Endothelial cell of umbilical vein (primary cell): ENCODE data around the gene FANCL. TPM values are rescaled to one million over a fixed set of nuclear protein-coding genes. Genes with fewer than 3 reads are reported as not detected.

ENCODE experiments used
- BruUV-seq: library from RNA; stranded (reverse); fragments of 400-500 nt; replicated peaks from 2 replicates; lab custom pipeline; 2021; lab: Mats Ljungman, UMichigan
- CTCF ChIA-PET: fragments of 300-600, 350-600 bp; sonication (Branson Sonifier 250); formaldehyde crosslinking; loops from one replicate; lab custom pipeline; 2021; ENCODE audit warnings: antibody characterized with exemption, inconsistent platforms; lab: Charles Lee
- POLR2A ChIA-PET: fragments of 300-600, 350-600 bp; sonication (Branson Sonifier 250); formaldehyde crosslinking; loops from one replicate; lab custom pipeline; 2021; ENCODE audit warnings: antibody characterized with exemption, inconsistent platforms; lab: Charles Lee
- DNase-seq: peaks from one replicate; pipeline ENCODE4 v3.0.0-alpha.2; 2011; ENCODE audit warnings: low read depth, low spot score
- FAIRE-seq: peaks from 2 replicates; lab custom pipeline; 2011; peaks lifted over from hg19 to GRCh38; lab: Jason Lieb, UNC
- H2AFZ ChIP-seq: 2 replicates; pipeline ENCODE4 v1.6.0; 2012; ENCODE audit warnings: low read depth, low read length, control low read depth, inconsistent platforms
- H3K27ac ChIP-seq: 2 replicates; pipeline ENCODE4 v1.5.1; 2011; ENCODE audit warnings: low read depth, mild to moderate bottlenecking, control low read depth, low read length, moderate library complexity; ENCODE audit not compliant: insufficient read depth
- H3K27me3 ChIP-seq, 2 experiments: 2 replicates each; pipeline versions ENCODE4 v1.6.0 to v1.6.1; 2011; ENCODE audit warnings: low read length in 2 of 2, mixed read lengths in 1 of 2; ENCODE audit not compliant: control insufficient read depth in 2 of 2, insufficient read depth in 2 of 2
- H3K36me3 ChIP-seq, 2 experiments: 2 replicates in 1 of 2; 3 replicates in 1 of 2; pipeline ENCODE4 v1.5.1; 2011; ENCODE audit warnings: low read length in 2 of 2, mild to moderate bottlenecking in 1 of 2, moderate library complexity in 1 of 2; ENCODE audit not compliant: control insufficient read depth in 2 of 2, insufficient read depth in 2 of 2; ENCODE audit errors: extremely low read depth in 1 of 2
- H3K4me1 ChIP-seq: 3 replicates; pipeline ENCODE4 v1.5.1; 2011; ENCODE audit warnings: mild to moderate bottlenecking, low read length; ENCODE audit not compliant: control insufficient read depth, insufficient read depth; ENCODE audit errors: extremely low read depth
- H3K4me2 ChIP-seq: 2 replicates; pipeline ENCODE4 v1.6.1; 2011; ENCODE audit warnings: low read length, control low read depth, mixed read lengths; ENCODE audit not compliant: insufficient read depth
- H3K4me3 ChIP-seq, 3 experiments: fragments of 200-600 bp in 1 of 3; sonication (generic), shearing (Covaris generic) in 1 of 3; replicated peaks in 1 of 3; 2 replicates each; pipeline ENCODE4 v1.5.1; 2011 to 2016; ENCODE audit warnings: control low read depth in 3 of 3, low read length in 3 of 3, mild to moderate bottlenecking in 2 of 3, inconsistent platforms in 1 of 3, low read depth in 1 of 3, moderate library complexity in 1 of 3; ENCODE audit not compliant: insufficient read depth in 1 of 3
- H3K79me2 ChIP-seq: 2 replicates; pipeline ENCODE4 v1.6.0; 2012; ENCODE audit warnings: low read length, inconsistent platforms; ENCODE audit not compliant: control insufficient read depth, insufficient read depth
- H3K9ac ChIP-seq: replicated peaks from 2 replicates; pipeline ENCODE3; 2011; ENCODE audit warnings: low read length, control low read depth; ENCODE audit not compliant: insufficient read depth; ENCODE audit errors: extremely low read depth
- H3K9me1 ChIP-seq: replicated peaks from 3 replicates; pipeline ENCODE4 v1.6.0; 2011; ENCODE audit warnings: mild to moderate bottlenecking, low read length; ENCODE audit not compliant: control insufficient read depth, insufficient read depth; ENCODE audit errors: extremely low read depth
- H3K9me3 ChIP-seq: replicated peaks from 2 replicates; pipeline ENCODE4 v1.5.1; 2012; ENCODE audit warnings: low read length, inconsistent platforms; ENCODE audit not compliant: control insufficient read depth, insufficient read depth
- H4K20me1 ChIP-seq: replicated peaks from 2 replicates; pipeline ENCODE3; 2011; ENCODE audit warnings: mild to moderate bottlenecking, low read length; ENCODE audit not compliant: control insufficient read depth, insufficient read depth; ENCODE audit errors: extremely low read depth
- CTCF ChIP-seq, 2 donors: IDR thresholded peaks; 1 replicate in 1 of 2; 2 replicates in 1 of 2; pipeline ENCODE4 v1.5.1; 2011; ENCODE audit warnings: low read length in 2 of 2, mild to moderate bottlenecking in 2 of 2, moderate library complexity in 2 of 2, control low read depth in 1 of 2, inconsistent platforms in 1 of 2, low read depth in 1 of 2; ENCODE audit not compliant: insufficient read depth in 1 of 2; ENCODE audit errors: extremely low read depth in 1 of 2
- EZH2 ChIP-seq: IDR thresholded peaks from 2 replicates; pipeline ENCODE4 v1.6.1; 2012; ENCODE audit warnings: borderline replicate concordance, low read depth, mild to moderate bottlenecking, moderate library complexity, low read length, inconsistent platforms; ENCODE audit not compliant: severe bottlenecking
- FOS ChIP-seq: IDR thresholded peaks from 2 replicates; pipeline ENCODE4 v1.6.1; 2011; ENCODE audit warnings: mild to moderate bottlenecking, low read length, moderate library complexity, borderline replicate concordance; ENCODE audit not compliant: insufficient read depth
- GATA2 ChIP-seq: IDR thresholded peaks from 2 replicates; pipeline ENCODE4 v1.7.0; 2011; ENCODE audit warnings: low read depth, mild to moderate bottlenecking, moderate library complexity, mixed read lengths, low read length; ENCODE audit not compliant: insufficient read length, insufficient read depth
- JUN ChIP-seq: IDR thresholded peaks from 2 replicates; pipeline ENCODE4 v1.6.1; 2011; ENCODE audit warnings: borderline replicate concordance, low read depth; ENCODE audit not compliant: insufficient read length, insufficient read depth
- MAX ChIP-seq: IDR thresholded peaks from 2 replicates; pipeline ENCODE4 v1.6.1; 2011; ENCODE audit not compliant: insufficient read depth, insufficient read length
- MYC ChIP-seq: IDR thresholded peaks from one replicate; pipeline ENCODE4 v1.6.1; 2011; ENCODE audit warnings: mild to moderate bottlenecking, low read depth, low read length
- POLR2A ChIP-seq: IDR thresholded peaks from 2 replicates; pipeline ENCODE4 v1.6.1; 2012; ENCODE audit warnings: low read depth, mild to moderate bottlenecking, control low read depth, low read length
- POLR2AphosphoS5 ChIP-seq: IDR thresholded peaks from 2 replicates; pipeline ENCODE4 v1.6.1; 2012; ENCODE audit warnings: low read depth, mild to moderate bottlenecking, control low read depth, low read length, moderate library complexity; ENCODE audit not compliant: insufficient read depth
- dilution Hi-C: fragments of 300-500 bp; cut with MboI; formaldehyde crosslinking; loops from one replicate; pipeline ENCODE4 v1.15.0; 2019; ENCODE audit warnings: low sequenced_read_pairs; ENCODE audit not compliant: extremely low pct_ligation_motif_present
- intact Hi-C: fragments of 100-400 bp; cut with micrococcal nuclease; formaldehyde crosslinking; loops from one replicate; pipeline ENCODE4 v1.10.0; 2022
- polyA plus RNA-seq, 4 experiments: library from polyadenylated mRNA; depleted of rRNA in 3 of 4; stranded (reverse) in 3 of 4; unstranded in 1 of 4; fragments of >200 nt; gene quantifications; 2 replicates each; pipeline versions ENCODE4 v1.2.1 to v1.2.3, GENCODE V29; 2011 to 2012; ENCODE audit warnings: missing spikeins in 1 of 4
- total RNA-seq: library from RNA; stranded (reverse); gene quantifications from 2 replicates; pipeline ENCODE4 v1.2.3, GENCODE V29; 2021

Gene FANCL
- total and polyA plus RNA-seq, 2 donors (not counting 3 experiments of a cell fraction or from before 2014, with no cell fraction given) = 10.3 to 15.8 TPM

- ChIA-PET POLR2A (no interaction called here), CTCF (no interaction called here)
- no TSS peak for BruUV-seq
- Histone ChIP-seq H3K9me1 (no peaks in the 10 kb centered on the region), H3K4me2 (no peak overlapping the region), H3K36me3 (peaks cover 0 to 4% of the 10 kb centered on the region in 2 experiments), H3K27me3 (no peaks in the 10 kb centered on the region), H3K4me3 (no peak overlapping the region), H3K9ac (no peak overlapping the region), H4K20me1 (no peaks in the 10 kb centered on the region), H2AFZ (no peak overlapping the region), H3K4me1 (peaks cover 13% of the 10 kb centered on the region), H3K27ac (no peak overlapping the region), H3K79me2 (no peaks in the 10 kb centered on the region), H3K9me3 (no peaks in the 10 kb centered on the region)
- no peak for DNase-seq
- intact Hi-C loops (no loop called here), dilution Hi-C loops (no loop called here)
- no peak for TF ChIP-seq MYC
- no peak for TF ChIP-seq POLR2AphosphoS5
- TF ChIP-seq POLR2A = no peak
- TF ChIP-seq JUN = no peak
- TF ChIP-seq CTCF (IDR thresholded peaks at IDR 0.05; ENCODE audit: extremely low read depth in 1 of 2, insufficient read depth in 1 of 2, low read depth in 1 of 2, low read length in 2 of 2) = no peak
- TF ChIP-seq FOS = no peak
- TF ChIP-seq GATA2 = no peak
- TF ChIP-seq EZH2 = no peak
- no peak for TF ChIP-seq MAX
- FAIRE-seq = no peak
Observed at GRCh38 chr2:58140508-58141072, 100.5 kb downstream of the FANCL start.
